ENCODE results near the gene ADAM29.

GRCh38 chr4:174993916-174994315 is 75.8 kb downstream of the ADAM29 start:
- no peak for TF ChIP-seq CTCF (IDR thresholded peaks at IDR 0.05)
- TF ChIP-seq EZH2phosphoT487 (IDR thresholded peaks at IDR 0.05), result no peak

Data from neural progenitor cell (in vitro differentiated cells).